HG03039 (cell line): Measurements from ENCODE around the gene GBX1.
A peak's percentile ranks its signal among the peaks of the same experiment; 100 is the strongest.

Experiments
- ATAC-seq: cut with Tn5 transposase; IDR thresholded peaks from one replicate; pipeline ENCODE4 v1.9.1; 2021; ENCODE audit warnings: mild to moderate bottlenecking, moderate library complexity; ENCODE audit not compliant: unreplicated experiment

GBX1 gene

GRCh38 chr7:151174246-151175046 lies 7.0 kb upstream of the GBX1 start:
- no peak for ATAC-seq

GRCh38 chr7:151173386-151174245 lies 6.1 kb upstream of the GBX1 start:
- no peak for ATAC-seq

- ATAC-seq, result peak; percentile 65
Observed at GRCh38 chr7:151172273-151173141, 5.0 kb upstream of the GBX1 start.

GRCh38 chr7:151168787-151169162 lies 1.3 kb upstream of the GBX1 start:
- ATAC-seq, result no peak

GRCh38 chr7:151168003-151168786 lies 701 bp upstream of the GBX1 start:
- peak; percentile 58 for ATAC-seq

- no peak for ATAC-seq
Observed at GRCh38 chr7:151166629-151167196, 781 bp downstream of the GBX1 start.

GRCh38 chr7:151161757-151162156 lies 5.7 kb downstream of the GBX1 start:
- ATAC-seq, result no peak

- no peak for ATAC-seq
Observed at GRCh38 chr7:151157645-151158329, 9.7 kb downstream of the GBX1 start.

- no peak for ATAC-seq
Observed at GRCh38 chr7:151152643-151153513, 14.6 kb downstream of the GBX1 start.

- ATAC-seq, result no peak
Observed at GRCh38 chr7:151150388-151150787, 17.1 kb downstream of the GBX1 start.

GRCh38 chr7:151148319-151149259 lies 18.9 kb downstream of the GBX1 start:
- no peak for ATAC-seq

GRCh38 chr7:151146761-151147160 lies 20.7 kb downstream of the GBX1 start:
- no peak for ATAC-seq

- ATAC-seq, result no peak
Observed at GRCh38 chr7:151144387-151144786, 23.1 kb downstream of the GBX1 start.

GRCh38 chr7:151143261-151144015 lies 24.1 kb downstream of the GBX1 start:
- ATAC-seq, result no peak

- no peak for ATAC-seq
Observed at GRCh38 chr7:151142686-151143040, 24.8 kb downstream of the GBX1 start.

- no peak for ATAC-seq
Observed at GRCh38 chr7:151141855-151142685, 25.4 kb downstream of the GBX1 start.
